ENCODE measurements around the gene OPCML. TPM values are rescaled to one million over a fixed set of nuclear protein-coding genes. Genes with fewer than 3 reads are reported as not detected.
A peak's percentile ranks its signal among the peaks of the same experiment; 100 is the strongest.

OPCML gene
- total and polyA plus RNA-seq, 4 donors, result under 0.01 to 0.01 TPM; not detected in 2

- DNase-seq (ENCODE audit: low spot score), result no peak
- Histone ChIP-seq H3K4me1 (ENCODE audit: control insufficient read depth in 4 of 4, insufficient read depth in 4 of 4, low read length in 3 of 4) (peaks cover 0 to 13% (median 1%) of the 10 kb centered on the region in 4 donors), H3K4me3 (ENCODE audit: low read depth in 1 of 3, low read length in 3 of 3) (no peak overlapping the region), H3K27ac (ENCODE audit: low read depth in 1 of 2, low read length in 2 of 2) (no peak overlapping the region), H3K27me3 (ENCODE audit: control insufficient read depth in 4 of 4, insufficient read depth in 4 of 4, low read length in 3 of 4) (no peaks in the 10 kb centered on the region), H3K9me3 (ENCODE audit: control insufficient read depth in 4 of 4, low read length in 3 of 4) (no peaks in the 10 kb centered on the region), H3K36me3 (ENCODE audit: control insufficient read depth in 4 of 4, insufficient read depth in 3 of 4, low read depth in 1 of 4, low read length in 3 of 4) (no peaks in the 10 kb centered on the region), H3K9ac (ENCODE audit: low read depth in 1 of 2, low read length in 2 of 2) (no peak overlapping the region)
- 92% methylated on average over 4 of the region's 4 CpGs for WGBS
- no peak for TF ChIP-seq SP1 (IDR thresholded peaks at IDR 0.05)
- TF ChIP-seq ATF3 (IDR thresholded peaks at IDR 0.05), result no peak
- TF ChIP-seq YY1 (IDR thresholded peaks at IDR 0.05), result no peak
- no peak for TF ChIP-seq NR2F2 (IDR thresholded peaks at IDR 0.05)
- no peak for TF ChIP-seq RXRA (IDR thresholded peaks at IDR 0.05)
- TF ChIP-seq FOXA2 (IDR thresholded peaks at IDR 0.05), result no peak
- no peak for TF ChIP-seq HNF4G (IDR thresholded peaks at IDR 0.05)
- no peak for TF ChIP-seq TAF1 (conservative IDR thresholded peaks at IDR 0.05)
- TF ChIP-seq REST (IDR thresholded peaks at IDR 0.05), result no peak
- TF ChIP-seq RAD21 (IDR thresholded peaks at IDR 0.05), result no peak
- TF ChIP-seq GABPA (IDR thresholded peaks at IDR 0.05 in 1 of 2, conservative IDR thresholded peaks at IDR 0.05 in 1 of 2), result no peak
- no peak for TF ChIP-seq EGR1 (IDR thresholded peaks at IDR 0.05; ENCODE audit: low read depth in 2 of 2)
- TF ChIP-seq FOXA1 (IDR thresholded peaks at IDR 0.05), result no peak
- no peak for TF ChIP-seq CTCF (IDR thresholded peaks at IDR 0.05; ENCODE audit: low read depth, low read length, missing input control)
- TF ChIP-seq ZBTB33 (IDR thresholded peaks at IDR 0.05), result no peak
These were observed 1136.0 kb downstream of the OPCML start for GRCh38 chr11:132396318-132396717.

GRCh38 chr11:132395434-132395833 lies 1136.9 kb downstream of the OPCML start:
- H3K27me3 ChIP-seq (ENCODE audit: control insufficient read depth in 4 of 4, insufficient read depth in 4 of 4, low read length in 3 of 4), result no peaks in the 10 kb centered on the region
- peak overlapping the region in 1 of 2 donors; percentile 18 for H3K27ac ChIP-seq (ENCODE audit: low read depth in 1 of 2, low read length in 2 of 2)
- H3K9me3 ChIP-seq (ENCODE audit: control insufficient read depth in 4 of 4, low read length in 3 of 4), result no peaks in the 10 kb centered on the region
- no peak overlapping the region for H3K9ac ChIP-seq (ENCODE audit: low read depth in 1 of 2, low read length in 2 of 2)
- no peak overlapping the region for H3K4me3 ChIP-seq (ENCODE audit: low read depth in 1 of 3, low read length in 3 of 3)
- DNase-seq (ENCODE audit: low spot score), result no peak
- TF ChIP-seq HNF4A (conservative IDR thresholded peaks at IDR 0.05) (peak in 1 of 2 donors; percentile 49), YY1 (IDR thresholded peaks at IDR 0.05) (peak; percentile 40), FOXA2 (IDR thresholded peaks at IDR 0.05) (peak; percentile 13), RXRA (IDR thresholded peaks at IDR 0.05) (peak in 1 of 2 donors; percentile 57), FOXA1 (IDR thresholded peaks at IDR 0.05) (no peak)
- no peaks in the 10 kb centered on the region for H3K36me3 ChIP-seq (ENCODE audit: control insufficient read depth in 4 of 4, insufficient read depth in 3 of 4, low read depth in 1 of 4, low read length in 3 of 4)
- H3K4me1 ChIP-seq (ENCODE audit: control insufficient read depth in 4 of 4, insufficient read depth in 4 of 4, low read length in 3 of 4), result peaks cover 0 to 13% (median 1%) of the 10 kb centered on the region in 4 donors
